Ishikawa (cell line): Measurements from ENCODE around the gene SEC11C.

ENCODE experiments used
- CEBPB ChIP-seq: IDR thresholded peaks from 2 replicates; pipeline ENCODE4 v1.6.1; 2012
- CREB1 ChIP-seq: IDR thresholded peaks from 2 replicates; pipeline ENCODE4 v1.6.1; 2012; ENCODE audit warnings: low read depth
- EGR1 ChIP-seq: IDR thresholded peaks from 2 replicates; pipeline ENCODE4 v1.6.1; 2012
- EP300 ChIP-seq: IDR thresholded peaks from 2 replicates; pipeline ENCODE4 v1.6.1; 2012; ENCODE audit warnings: borderline replicate concordance
- FOXM1 ChIP-seq: IDR thresholded peaks from 2 replicates; pipeline ENCODE4 v1.6.1; 2012; ENCODE audit warnings: low read depth, borderline replicate concordance
- MAX ChIP-seq: IDR thresholded peaks from 2 replicates; pipeline ENCODE4 v1.6.1; 2012
- NFIC ChIP-seq: IDR thresholded peaks from 2 replicates; pipeline ENCODE4 v1.6.1; 2012
- RAD21 ChIP-seq: IDR thresholded peaks from 2 replicates; pipeline ENCODE4 v1.6.1; 2012; ENCODE audit warnings: low read depth
- REST ChIP-seq: IDR thresholded peaks from 2 replicates; pipeline ENCODE4 v1.6.1; 2012; ENCODE audit warnings: low read depth, mild to moderate bottlenecking
- TAF1 ChIP-seq: IDR thresholded peaks from 2 replicates; pipeline ENCODE4 v1.6.1; 2012; ENCODE audit warnings: low read depth, mild to moderate bottlenecking
- TCF12 ChIP-seq: IDR thresholded peaks from 2 replicates; pipeline ENCODE4 v1.6.1; 2012; ENCODE audit warnings: low read depth
- TEAD4 ChIP-seq: IDR thresholded peaks from 2 replicates; pipeline ENCODE4 v1.6.1; 2012
- USF1 ChIP-seq: IDR thresholded peaks from 2 replicates; pipeline ENCODE4 v1.6.1; 2012
- YY1 ChIP-seq: IDR thresholded peaks from 2 replicates; pipeline ENCODE4 v1.6.1; 2012; ENCODE audit warnings: low read depth
- ZBTB7A ChIP-seq: IDR thresholded peaks from 2 replicates; pipeline ENCODE4 v1.6.1; 2012; ENCODE audit warnings: low read depth

SEC11C gene

GRCh38 chr18:59139615-59140301 lies at the start of gene SEC11C:
SEC11C (plus strand) TSS chr18:59139884; CDS start chr18:59139949, 65 bp downstream.
- no peak for TF ChIP-seq RAD21
- TF ChIP-seq ZBTB7A, result no peak; the same call in 1 of the 2 replicates
- no peak for TF ChIP-seq REST
- no peak; the same call in 1 of the 2 replicates for TF ChIP-seq EP300
- 0 out of 2 replicates have a peak, but pooled peaks have one; percentile 14 for TF ChIP-seq YY1
- no peak for TF ChIP-seq FOXM1
- TF ChIP-seq TCF12, result peak; percentile 71; the same call in 1 of the 2 replicates
- TF ChIP-seq TAF1, result peak; percentile 63; the same call in 1 of the 2 replicates
- TF ChIP-seq NFIC, result peak; percentile 58; the same call in 1 of the 2 replicates
- TF ChIP-seq CREB1, result no peak
- TF ChIP-seq CEBPB, result no peak
- TF ChIP-seq TEAD4, result no peak
- no peak for TF ChIP-seq EGR1
- peak; percentile 46; the same call in 1 of the 2 replicates for TF ChIP-seq MAX
- peak; percentile 99 for TF ChIP-seq USF1

- TF ChIP-seq CEBPB, result no peak
- TF ChIP-seq MAX, result no peak
- TF ChIP-seq NFIC, result no peak
- no peak for TF ChIP-seq RAD21
- no peak for TF ChIP-seq REST
- no peak for TF ChIP-seq EP300
- TF ChIP-seq EGR1, result no peak
- no peak for TF ChIP-seq ZBTB7A
- TF ChIP-seq USF1, result no peak
- no peak for TF ChIP-seq CREB1
- no peak for TF ChIP-seq FOXM1
- no peak for TF ChIP-seq YY1
Observed at GRCh38 chr18:59090966-59091603, 48.6 kb upstream of the SEC11C start.

GRCh38 chr18:59093668-59094067 lies 46.0 kb upstream of the SEC11C start:
- TF ChIP-seq TEAD4 (no peak), ZBTB7A (no peak), REST (no peak), TCF12 (no peak), FOXM1 (no peak), EP300 (no peak), CEBPB (no peak), NFIC (no peak), YY1 (no peak), MAX (no peak), EGR1 (no peak), RAD21 (no peak), TAF1 (no peak), CREB1 (no peak), USF1 (no peak)
